Measurements from ENCODE around the gene BRD4. TPM values are rescaled to one million over a fixed set of nuclear protein-coding genes. Genes with fewer than 3 reads are reported as not detected.

BRD4 gene
- total RNA-seq, 1 donor from 2014 or later, result 129 TPM

DNA sequence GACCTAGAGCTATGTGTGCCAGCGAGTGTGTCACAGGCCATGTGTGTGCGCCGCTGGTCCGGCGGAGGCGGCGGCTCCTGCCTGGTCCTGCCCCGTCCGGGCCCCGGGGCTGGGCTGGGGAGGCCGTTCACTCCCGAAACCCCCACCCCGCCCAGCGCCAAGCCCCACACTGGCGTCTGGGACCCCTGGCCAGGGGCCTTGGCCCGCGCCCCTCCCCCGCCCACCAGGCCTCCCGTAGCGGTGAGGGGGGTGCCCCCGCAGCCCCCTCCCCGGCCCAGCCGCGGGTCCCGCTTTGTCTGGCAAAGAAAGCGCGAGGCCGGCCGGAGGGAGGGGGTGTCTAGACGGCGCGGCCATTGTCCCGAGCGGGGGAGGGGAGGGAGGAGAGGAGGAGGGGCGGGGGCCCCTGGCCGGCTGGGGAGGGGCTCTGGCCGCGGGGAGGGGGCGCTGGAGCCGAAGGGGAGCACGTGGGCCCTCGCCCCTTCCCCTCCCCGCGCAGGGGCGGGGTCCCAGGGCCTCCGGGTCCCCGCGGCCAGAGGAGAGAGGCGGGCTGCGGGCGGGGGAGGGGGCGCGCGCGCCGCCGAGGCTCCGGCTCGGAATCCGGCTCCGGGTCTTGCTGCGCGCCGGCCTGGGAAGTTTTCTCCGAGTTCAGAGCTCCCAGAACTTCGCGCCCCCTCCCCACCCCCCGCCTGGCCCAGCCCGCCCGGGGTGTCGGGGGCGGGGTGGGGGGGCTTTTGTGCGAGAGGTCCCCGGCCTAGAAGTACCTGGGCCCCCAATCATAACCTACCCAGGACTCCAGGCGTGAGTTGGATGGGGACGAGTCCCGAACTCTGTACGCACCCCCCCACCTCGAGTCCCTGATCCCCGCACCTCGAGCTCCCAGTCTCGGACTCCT, 132.4 kb downstream of the BRD4 start:
- intact Hi-C loops (cut with micrococcal nuclease), result no loop called here
- no peaks in the 10 kb centered on the region for H3K36me3 Mint-ChIP-seq (ENCODE audit: low read depth)
- peaks cover 50% of the 10 kb centered on the region for H3K27me3 Mint-ChIP-seq (ENCODE audit: insufficient read depth)
- no peak for DNase-seq (ENCODE audit: low spot score)
- no peak overlapping the region for H3K4me3 Mint-ChIP-seq
- peaks cover under 1% of the 10 kb centered on the region for H3K4me1 Mint-ChIP-seq (ENCODE audit: low read depth)
- H3K27ac Mint-ChIP-seq, result no peak overlapping the region
- H3K9me3 Mint-ChIP-seq, result no peaks in the 10 kb centered on the region

DNA sequence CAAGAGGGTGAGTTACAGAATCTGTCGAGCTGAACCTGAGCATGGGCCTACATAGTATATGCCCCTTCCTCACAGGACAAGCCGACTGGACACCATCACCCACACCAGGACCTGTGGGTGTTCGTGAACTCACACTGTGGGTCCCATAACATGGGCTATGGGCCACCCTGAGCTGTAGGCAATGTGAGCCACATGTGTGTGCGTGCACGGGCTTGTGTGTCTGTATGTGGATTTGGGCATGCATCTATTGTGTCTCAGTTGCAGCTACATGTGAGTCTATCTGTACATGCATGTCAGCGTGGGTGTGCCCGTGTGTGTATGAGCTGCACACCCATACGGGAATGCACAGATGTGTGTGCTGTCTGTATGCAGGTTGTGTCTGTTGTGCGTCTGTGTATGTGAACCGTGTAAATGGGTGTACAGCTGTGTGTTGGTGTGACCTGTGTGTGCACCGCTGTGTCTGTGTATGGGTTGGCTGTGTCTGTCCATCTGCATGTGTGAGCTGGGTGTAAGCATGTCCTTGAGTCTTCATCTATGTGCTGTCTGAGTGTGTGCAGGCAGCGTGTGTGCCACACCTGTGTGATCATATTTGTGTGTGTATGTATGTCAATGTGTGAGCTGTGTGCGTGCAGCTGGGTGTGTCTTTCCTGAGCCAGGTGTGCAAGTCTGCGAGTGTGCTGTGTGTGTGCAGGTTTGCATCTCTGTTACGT, 133.2 kb downstream of the BRD4 start:
- no peak for DNase-seq (ENCODE audit: low spot score)
- no peak overlapping the region for H3K4me3 Mint-ChIP-seq

DNA sequence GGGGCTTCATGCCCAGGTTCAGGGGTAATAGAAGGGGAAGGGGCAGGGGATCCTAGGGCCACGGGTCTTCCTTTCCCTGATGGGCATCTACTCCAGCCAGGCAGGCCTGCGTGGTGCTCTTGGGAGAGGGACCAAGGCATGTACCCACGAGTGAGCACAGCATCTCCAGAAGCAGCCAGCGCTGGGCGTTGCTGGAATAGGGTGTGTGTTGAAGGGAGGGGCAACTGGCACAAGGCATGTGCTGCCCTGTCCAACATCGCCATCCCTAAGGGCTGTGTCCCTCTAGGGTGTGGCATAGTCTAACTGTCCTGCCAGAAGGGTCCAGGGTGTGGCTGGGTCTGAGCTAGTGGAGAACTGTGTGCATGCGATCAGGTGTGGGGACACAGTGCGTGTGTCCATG, 134.4 kb downstream of the BRD4 start:
- Mint-ChIP-seq H3K36me3 (ENCODE audit: low read depth) (no peaks in the 10 kb centered on the region), H3K4me1 (ENCODE audit: low read depth) (peaks cover 6% of the 10 kb centered on the region), H3K27ac (no peak overlapping the region), H3K27me3 (ENCODE audit: insufficient read depth) (peaks cover 59% of the 10 kb centered on the region), H3K9me3 (no peaks in the 10 kb centered on the region), H3K4me3 (no peak overlapping the region)
- intact Hi-C loops (cut with micrococcal nuclease), result no loop called here
- no peak for DNase-seq (ENCODE audit: low spot score)

More for the DNA sequence above, 133.2 kb downstream of the BRD4 start:
- H3K27ac Mint-ChIP-seq, result no peak overlapping the region
- peaks cover 53% of the 10 kb centered on the region for H3K27me3 Mint-ChIP-seq (ENCODE audit: insufficient read depth)
- H3K9me3 Mint-ChIP-seq, result no peaks in the 10 kb centered on the region
- H3K36me3 Mint-ChIP-seq (ENCODE audit: low read depth), result no peaks in the 10 kb centered on the region
- intact Hi-C loops (cut with micrococcal nuclease), result no loop called here
- H3K4me1 Mint-ChIP-seq (ENCODE audit: low read depth), result peaks cover 6% of the 10 kb centered on the region

DNA sequence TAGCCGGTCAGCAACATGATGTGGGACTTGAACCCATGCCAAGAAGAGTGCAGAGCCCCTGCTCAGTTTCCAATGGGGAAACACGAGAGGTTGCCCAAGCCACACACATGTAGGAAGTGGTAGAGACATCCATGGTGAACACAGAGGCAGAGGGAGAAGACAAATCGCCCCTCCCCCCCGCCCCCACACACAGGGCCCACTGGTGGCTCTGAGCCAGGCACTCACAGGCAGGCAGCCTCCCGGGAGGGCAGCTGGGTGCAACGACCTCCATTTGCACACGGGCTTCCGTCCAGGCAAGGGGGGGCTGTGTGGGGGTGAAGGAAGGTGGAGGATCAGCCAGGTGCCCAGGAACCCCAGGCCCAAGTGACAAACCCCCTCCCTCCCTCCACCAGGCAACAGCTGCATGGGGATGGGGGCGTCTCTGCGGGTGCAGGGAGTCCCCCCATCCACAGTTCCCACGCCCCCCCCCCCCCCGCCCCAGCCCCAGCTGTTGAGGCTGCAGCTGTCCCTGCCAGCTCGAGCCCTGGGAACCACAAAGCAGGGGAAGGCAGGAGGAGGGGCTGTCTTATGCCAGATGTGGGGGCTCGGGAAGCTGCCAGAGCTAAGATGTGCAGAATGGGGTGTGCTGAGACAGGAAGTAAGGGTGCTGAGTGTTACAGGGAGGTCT, 134.9 kb downstream of the BRD4 start:
- peaks cover 55% of the 10 kb centered on the region for H3K27me3 Mint-ChIP-seq (ENCODE audit: insufficient read depth)
- intact Hi-C loops (cut with micrococcal nuclease), result no loop called here
- no peak for DNase-seq (ENCODE audit: low spot score)
- no peaks in the 10 kb centered on the region for H3K36me3 Mint-ChIP-seq (ENCODE audit: low read depth)
- H3K27ac Mint-ChIP-seq, result no peak overlapping the region
- H3K4me3 Mint-ChIP-seq, result no peak overlapping the region
- H3K4me1 Mint-ChIP-seq (ENCODE audit: low read depth), result peaks cover 6% of the 10 kb centered on the region
- H3K9me3 Mint-ChIP-seq, result no peaks in the 10 kb centered on the region

DNA sequence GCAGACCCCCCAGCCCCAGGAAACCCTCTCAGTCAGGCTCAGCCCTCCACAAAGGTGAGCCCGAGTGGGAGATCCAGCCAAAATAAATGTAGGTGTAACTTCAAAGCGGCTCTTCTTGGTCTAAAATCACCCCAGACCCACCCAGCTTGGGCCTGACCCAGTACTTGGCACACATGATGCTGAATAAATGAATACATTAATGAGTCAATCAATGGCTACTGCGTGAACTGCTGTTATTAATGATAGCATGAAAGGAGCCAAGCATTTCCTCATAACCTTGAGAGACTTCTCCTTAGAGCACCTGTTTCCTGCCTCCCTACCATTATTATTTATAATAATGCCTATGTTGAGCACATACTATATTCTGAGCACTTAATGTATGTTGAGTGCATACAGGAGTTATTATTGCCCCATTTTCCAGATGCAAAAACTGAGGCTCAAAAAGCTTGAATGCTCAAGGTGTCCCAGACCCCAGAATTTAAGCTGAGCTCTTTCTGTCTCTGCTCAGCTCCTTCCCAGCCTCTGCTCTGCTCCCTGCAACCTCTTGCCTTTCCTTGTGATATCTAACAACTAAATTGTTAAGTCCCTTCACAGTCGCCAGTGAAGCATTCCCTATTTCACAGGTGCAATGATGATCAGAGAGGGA, 135.9 kb downstream of the BRD4 start:
- DNase-seq (ENCODE audit: low spot score), result no peak
- H3K9me3 Mint-ChIP-seq, result no peaks in the 10 kb centered on the region
- peaks cover 6% of the 10 kb centered on the region for H3K4me1 Mint-ChIP-seq (ENCODE audit: low read depth)
- no peak overlapping the region for H3K27ac Mint-ChIP-seq
- H3K27me3 Mint-ChIP-seq (ENCODE audit: insufficient read depth), result peaks cover 47% of the 10 kb centered on the region
- no peak overlapping the region for H3K4me3 Mint-ChIP-seq
- no peaks in the 10 kb centered on the region for H3K36me3 Mint-ChIP-seq (ENCODE audit: low read depth)
- intact Hi-C loops (cut with micrococcal nuclease), result no loop called here

DNA sequence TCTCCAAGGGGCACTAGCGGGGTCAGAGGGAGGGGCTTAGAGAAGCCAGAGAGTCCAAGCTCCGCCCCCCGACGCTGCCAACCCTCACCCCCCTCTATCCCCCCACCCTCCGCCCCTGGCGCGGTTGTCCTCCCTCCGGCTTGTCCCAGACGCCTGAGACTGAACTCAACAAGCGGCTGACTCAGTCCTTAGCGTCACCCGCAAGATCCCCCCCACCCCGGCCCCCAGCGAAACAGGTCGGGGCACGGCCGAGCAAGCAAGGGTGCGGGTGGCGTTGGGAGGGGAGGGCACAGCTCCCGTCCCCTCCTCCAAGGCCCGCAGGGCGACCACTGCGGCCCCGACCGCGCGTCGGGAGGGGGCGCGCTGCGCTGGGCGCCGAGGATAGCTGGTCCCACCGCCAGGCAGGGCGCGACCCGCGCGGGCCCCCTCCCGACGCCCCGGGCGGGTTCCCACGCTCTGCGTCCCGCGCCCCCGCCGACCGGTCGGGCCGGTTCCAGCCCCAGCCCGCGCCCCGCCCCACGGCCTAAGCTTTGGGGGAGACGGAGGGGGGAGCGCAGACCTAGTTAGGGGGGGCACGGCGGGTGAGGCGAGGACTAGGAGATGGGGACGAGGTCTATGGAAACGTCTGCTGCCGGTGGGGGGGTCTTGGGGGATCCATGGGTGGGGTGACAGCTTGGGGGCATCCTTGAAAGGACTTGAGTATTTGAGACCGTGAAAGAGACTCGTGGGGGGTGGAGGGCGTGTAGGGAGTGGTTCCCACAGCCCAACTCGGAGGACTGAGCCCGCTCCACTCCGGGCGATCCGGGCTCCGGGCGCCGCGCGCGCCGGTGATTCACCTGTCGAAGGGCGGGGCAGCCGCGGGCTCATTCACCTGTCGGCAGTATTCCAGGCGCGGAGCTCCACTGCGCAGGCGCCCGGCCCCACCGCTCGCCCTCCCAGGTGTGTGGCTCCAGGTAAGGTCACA, 136.7 kb downstream of the BRD4 start:
- no peak for DNase-seq (ENCODE audit: low spot score)
- Mint-ChIP-seq H3K9me3 (no peaks in the 10 kb centered on the region), H3K27me3 (ENCODE audit: insufficient read depth) (peaks cover 42% of the 10 kb centered on the region), H3K36me3 (ENCODE audit: low read depth) (no peaks in the 10 kb centered on the region), H3K4me1 (ENCODE audit: low read depth) (peaks cover 6% of the 10 kb centered on the region), H3K27ac (no peak overlapping the region), H3K4me3 (no peak overlapping the region)
- intact Hi-C loops (cut with micrococcal nuclease), result no loop called here

DNA sequence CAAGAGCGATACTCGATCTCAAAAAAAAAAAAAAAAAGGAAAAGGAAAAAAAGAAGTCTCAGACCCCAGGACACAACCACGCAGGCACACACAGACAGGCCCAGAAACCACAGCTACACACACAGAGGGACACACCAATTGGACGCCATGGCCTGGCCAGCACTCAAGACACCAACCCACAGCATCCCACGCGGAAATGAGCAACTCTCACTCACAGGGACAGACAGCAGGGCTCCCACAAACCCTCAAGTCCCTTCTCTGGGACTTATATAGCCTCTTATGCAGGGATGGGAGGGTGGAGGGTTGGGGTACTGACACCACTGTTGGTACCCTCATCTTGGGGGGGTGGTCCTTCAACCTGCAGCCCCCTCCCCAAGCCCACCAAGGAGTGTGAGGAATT, 137.4 kb downstream of the BRD4 start:
- no peak for DNase-seq (ENCODE audit: low spot score)
- H3K9me3 Mint-ChIP-seq, result no peaks in the 10 kb centered on the region
- no peak overlapping the region for H3K4me3 Mint-ChIP-seq
- H3K27me3 Mint-ChIP-seq (ENCODE audit: insufficient read depth), result peaks cover 40% of the 10 kb centered on the region
- no peak overlapping the region for H3K27ac Mint-ChIP-seq
- H3K4me1 Mint-ChIP-seq (ENCODE audit: low read depth), result peaks cover 6% of the 10 kb centered on the region
- intact Hi-C loops (cut with micrococcal nuclease), result no loop called here
- no peaks in the 10 kb centered on the region for H3K36me3 Mint-ChIP-seq (ENCODE audit: low read depth)

DNA sequence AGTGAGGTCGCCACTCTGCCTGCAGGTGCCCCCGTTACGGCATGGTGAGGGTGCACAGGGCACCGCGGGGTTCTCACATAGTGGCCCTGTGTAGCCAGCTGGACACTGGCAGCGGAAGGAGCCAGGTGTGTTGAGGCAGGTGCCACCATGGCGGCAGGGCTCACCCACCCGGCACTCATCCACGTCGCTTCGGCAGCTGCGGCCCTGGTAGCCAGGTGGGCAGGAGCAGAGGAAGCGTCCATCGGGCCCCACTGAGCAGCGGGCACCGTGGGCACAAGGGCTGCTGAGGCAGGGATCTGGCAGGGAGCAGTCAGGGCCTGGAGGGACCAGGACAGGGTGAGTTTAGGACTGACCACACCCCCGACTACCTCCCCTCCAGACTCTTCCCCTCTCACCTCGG, 140.4 kb downstream of the BRD4 start:
- DNase-seq (ENCODE audit: low spot score), result no peak

DNA sequence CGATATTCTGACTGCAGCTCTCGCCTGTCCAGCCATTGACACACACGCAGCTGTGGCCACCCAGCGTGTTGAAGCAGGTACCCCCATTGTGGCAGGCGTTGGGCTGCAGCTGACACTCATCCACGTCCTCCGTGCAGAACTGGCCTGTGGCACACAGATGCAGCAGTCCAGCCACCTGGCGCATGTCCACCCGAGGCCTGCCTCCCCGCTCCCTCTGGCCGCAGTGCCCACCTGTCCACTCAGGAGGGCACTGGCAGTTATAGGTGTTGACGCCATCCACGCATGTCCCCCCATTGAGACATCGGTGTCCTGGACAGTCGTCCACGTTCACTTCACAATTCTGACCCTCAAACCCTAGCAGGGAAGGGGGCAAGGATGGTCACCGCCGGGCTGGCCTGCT, 140.8 kb downstream of the BRD4 start:
- no peak for DNase-seq (ENCODE audit: low spot score)

More for the DNA sequence above, 140.4 kb downstream of the BRD4 start:
- Mint-ChIP-seq H3K27me3 (ENCODE audit: insufficient read depth) (peaks cover 26% of the 10 kb centered on the region), H3K36me3 (ENCODE audit: low read depth) (no peaks in the 10 kb centered on the region), H3K9me3 (no peaks in the 10 kb centered on the region), H3K4me3 (no peak overlapping the region), H3K27ac (no peak overlapping the region), H3K4me1 (ENCODE audit: low read depth) (peaks cover 6% of the 10 kb centered on the region)
- intact Hi-C loops (cut with micrococcal nuclease), result no loop called here

DNA sequence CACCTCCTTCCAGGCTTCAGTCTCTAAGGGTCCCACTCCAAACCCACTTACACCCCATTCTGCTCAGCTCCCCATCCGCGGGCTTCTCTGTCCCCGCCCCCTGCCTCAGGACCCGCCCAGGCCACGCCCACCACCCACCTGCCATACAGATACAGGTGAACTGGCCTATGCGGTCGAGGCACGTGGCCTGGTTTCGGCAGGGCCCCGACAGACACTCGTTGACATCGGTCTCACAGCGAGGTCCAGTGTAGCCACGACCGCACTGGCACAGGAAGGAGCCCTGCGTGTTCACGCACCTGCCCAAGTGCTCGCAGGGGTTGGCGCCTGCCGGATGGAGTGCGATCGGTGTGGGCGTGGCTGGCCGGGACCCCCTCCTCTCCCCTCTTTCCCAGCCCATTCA, 143.5 kb downstream of the BRD4 start:
- H3K27me3 Mint-ChIP-seq (ENCODE audit: insufficient read depth), result peaks cover 5% of the 10 kb centered on the region
- no peak for DNase-seq (ENCODE audit: low spot score)
- intact Hi-C loops (cut with micrococcal nuclease), result no loop called here
- no peaks in the 10 kb centered on the region for H3K36me3 Mint-ChIP-seq (ENCODE audit: low read depth)
- no peaks in the 10 kb centered on the region for H3K9me3 Mint-ChIP-seq
- no peaks in the 10 kb centered on the region for H3K4me1 Mint-ChIP-seq (ENCODE audit: low read depth)
- no peak overlapping the region for H3K4me3 Mint-ChIP-seq
- H3K27ac Mint-ChIP-seq, result no peak overlapping the region

More for the DNA sequence above, 140.8 kb downstream of the BRD4 start:
- intact Hi-C loops (cut with micrococcal nuclease), result no loop called here
- no peaks in the 10 kb centered on the region for H3K36me3 Mint-ChIP-seq (ENCODE audit: low read depth)
- peaks cover 22% of the 10 kb centered on the region for H3K27me3 Mint-ChIP-seq (ENCODE audit: insufficient read depth)
- H3K4me1 Mint-ChIP-seq (ENCODE audit: low read depth), result peaks cover 6% of the 10 kb centered on the region
- H3K9me3 Mint-ChIP-seq, result no peaks in the 10 kb centered on the region
- no peak overlapping the region for H3K4me3 Mint-ChIP-seq
- H3K27ac Mint-ChIP-seq, result no peak overlapping the region

DNA sequence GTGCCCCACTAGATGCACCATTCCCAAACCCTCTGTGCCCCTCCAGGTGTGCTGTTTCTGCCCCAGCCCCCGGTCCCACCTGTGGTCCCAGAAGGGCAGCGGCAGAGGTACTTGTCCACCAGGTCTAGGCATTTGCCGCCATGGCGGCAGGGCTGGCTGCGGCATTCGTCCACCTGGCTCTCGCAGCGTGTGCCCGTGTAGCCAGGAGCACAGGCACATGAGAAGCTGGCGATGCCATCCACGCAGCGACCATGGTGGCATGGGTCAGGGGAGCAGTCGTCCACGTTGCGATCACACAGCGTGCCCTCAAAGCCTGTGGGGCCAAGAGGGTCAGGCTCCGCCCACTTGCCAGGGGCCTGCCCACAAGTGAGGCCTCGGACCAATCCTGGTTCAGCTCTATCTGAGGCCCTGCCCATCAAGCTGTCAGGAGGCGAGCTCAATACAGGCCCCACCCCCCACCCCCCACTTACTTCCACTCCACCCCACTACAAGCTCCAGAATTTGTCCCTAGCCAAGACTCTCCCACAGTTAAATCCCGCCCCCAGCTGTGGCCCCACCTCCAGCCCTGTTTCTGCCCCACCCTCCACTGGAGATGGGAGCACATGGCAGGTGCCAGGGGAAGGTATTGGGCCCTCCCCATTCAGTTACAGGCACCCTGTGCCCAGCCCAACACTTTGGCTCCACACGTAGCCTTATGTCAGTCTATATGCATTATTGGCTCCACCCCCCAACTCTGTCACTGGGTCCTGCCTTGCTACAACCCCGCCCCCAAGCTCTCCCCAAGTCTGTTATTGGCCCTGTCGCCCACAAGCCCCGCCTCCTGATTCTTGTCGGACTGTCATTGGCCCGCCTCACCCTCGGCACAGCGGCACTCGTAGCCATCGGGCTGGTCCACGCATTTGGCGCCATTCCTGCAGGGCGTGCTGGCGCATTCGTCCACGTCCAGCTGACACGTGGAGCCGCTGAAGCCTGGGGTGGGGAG, 145.0 kb downstream of the BRD4 start:
- no peaks in the 10 kb centered on the region for H3K4me1 Mint-ChIP-seq (ENCODE audit: low read depth)

More for the DNA sequence above, 145.0 kb downstream of the BRD4 start:
- intact Hi-C loops (cut with micrococcal nuclease), result no loop called here
- H3K36me3 Mint-ChIP-seq (ENCODE audit: low read depth), result no peaks in the 10 kb centered on the region
- no peaks in the 10 kb centered on the region for H3K9me3 Mint-ChIP-seq
- peaks cover 1% of the 10 kb centered on the region for H3K27me3 Mint-ChIP-seq (ENCODE audit: insufficient read depth)
- no peak overlapping the region for H3K27ac Mint-ChIP-seq
- DNase-seq (ENCODE audit: low spot score), result no peak
- H3K4me3 Mint-ChIP-seq, result no peak overlapping the region

All from activated T-helper 1 cell treated with anti-CD3 and anti-CD28 coated beads, Interleukin-12 subunit alpha, Interleukin-12 subunit beta, Interleukin-2, Interleukin-4 antibody, amounts not matched to agents 30 ng/mL and 10 ng/mL and 1 ng/mL, durations not matched to agents 14 hours and 24 hours and 36 hours (primary cell).